HCT116 (cell line): ENCODE data around the gene GSTM1. TPM values are rescaled to one million over a fixed set of nuclear protein-coding genes. Genes with fewer than 3 reads are reported as not detected.

Source experiments
- ATAC-seq: fragments of 200-7000 bp; cut with Tn5 transposase; 2 replicates; pipeline ENCODE4 v1.9.1; 2020; ENCODE audit warnings: mild to moderate bottlenecking, moderate library complexity
- BruUV-seq: library from RNA; stranded (reverse); fragments of 400-500 nt; replicated peaks from 2 replicates; lab custom pipeline; 2021; lab: Mats Ljungman, UMichigan
- CTCF ChIA-PET: fragments of 300-600 bp; sonication (Branson Sonifier 250); formaldehyde crosslinking; loops from one replicate; lab custom pipeline; 2021; ENCODE audit warnings: antibody characterized with exemption; lab: Charles Lee
- POLR2A ChIA-PET: fragments of 300-600, 350-600 bp; sonication (Branson Sonifier 250); formaldehyde crosslinking; loops from one replicate; lab custom pipeline; 2021; ENCODE audit warnings: antibody characterized with exemption; lab: Charles Lee
- RAD21 ChIA-PET, 2 experiments: fragments of 300-600 bp; sonication (Branson Sonifier 250); formaldehyde crosslinking; loops; one replicate each; lab custom pipeline; 2023; ENCODE audit warnings: low total read pairs in 2 of 2; ENCODE audit not compliant: uncharacterized antibody in 2 of 2, unreplicated experiment in 2 of 2, low non-redundant PET in 1 of 2; lab: Charles Lee
- DNase-seq: peaks from one replicate; pipeline ENCODE4 v3.0.0-alpha.2; 2010; ENCODE audit warnings: low read depth, low spot score
- H2AFZ ChIP-seq: fragments of 200-600 bp; shearing (Covaris generic), sonication (generic); 2 replicates; pipeline ENCODE4 v1.6.1; 2017; ENCODE audit warnings: low read depth, mixed run types, mixed read lengths, antibody characterized with exemption, low read length; ENCODE audit not compliant: poor library complexity, severe bottlenecking
- H3K27ac ChIP-seq: 2 replicates; pipeline ENCODE4 v1.5.1; 2012; ENCODE audit warnings: low read depth, low read length
- H3K27me3 ChIP-seq: fragments of 200-600 bp; sonication (generic); 2 replicates; pipeline ENCODE4 v1.6.1; 2016; ENCODE audit warnings: mixed run types, low read length, mixed read lengths; ENCODE audit not compliant: insufficient read depth
- H3K36me3 ChIP-seq, 2 experiments: fragments of 200-500 bp in 1 of 2; fragments of 200-600 bp in 1 of 2; sonication (Bioruptor generic) in 1 of 2; sonication (generic) in 1 of 2; 2 replicates each; pipeline versions ENCODE4 v1.5.1 to v1.6.1; 2014 to 2016; ENCODE audit warnings: low read length in 2 of 2, inconsistent platforms in 1 of 2, mixed read lengths in 1 of 2, mixed run types in 1 of 2; ENCODE audit not compliant: insufficient read depth in 2 of 2, control insufficient read depth in 1 of 2
- H3K4me1 ChIP-seq, 2 experiments: fragments of 200-600 bp in 1 of 2; sonication (generic) in 1 of 2; 2 replicates each; pipeline versions ENCODE4 v1.5.1 to v1.6.1; 2012 to 2017; ENCODE audit warnings: low read length in 2 of 2, inconsistent platforms in 1 of 2, mild to moderate bottlenecking in 1 of 2, mixed read lengths in 1 of 2, mixed run types in 1 of 2, moderate library complexity in 1 of 2; ENCODE audit not compliant: insufficient read depth in 2 of 2, control insufficient read depth in 1 of 2
- H3K4me2 ChIP-seq: fragments of 200-600 bp; sonication (generic); 2 replicates; pipeline ENCODE4 v1.6.1; 2017; ENCODE audit warnings: mixed run types, low read length, mixed read lengths
- H3K4me3 ChIP-seq, 2 experiments: fragments of 200-600 bp in 1 of 2; sonication (generic) in 1 of 2; replicated peaks in 1 of 2; 2 replicates each; pipeline ENCODE4 v1.5.1; 2011 to 2016; ENCODE audit warnings: low read length in 2 of 2, control low read depth in 1 of 2, low read depth in 1 of 2, mild to moderate bottlenecking in 1 of 2, mixed read lengths in 1 of 2, mixed run types in 1 of 2
- H3K79me2 ChIP-seq: fragments of 200-600 bp; sonication (generic); 2 replicates; pipeline ENCODE4 v1.6.1; 2017; ENCODE audit warnings: mild to moderate bottlenecking, mixed run types, low read length, moderate library complexity, mixed read lengths; ENCODE audit not compliant: insufficient read depth
- H3K9ac ChIP-seq: fragments of 200-600 bp; sonication (generic); 2 replicates; pipeline ENCODE4 v1.6.1; 2016; ENCODE audit warnings: low read length, mixed read lengths
- H3K9me2 ChIP-seq: fragments of 200-600 bp; sonication (generic), shearing (Covaris generic); 2 replicates; pipeline ENCODE4 v1.6.1; 2017; ENCODE audit warnings: mixed run types, mild to moderate bottlenecking, moderate library complexity; ENCODE audit not compliant: insufficient read depth
- H3K9me3 ChIP-seq, 2 experiments: fragments of 200-500 bp in 1 of 2; fragments of 200-600 bp in 1 of 2; sonication (Bioruptor generic) in 1 of 2; sonication (generic) in 1 of 2; 2 replicates each; pipeline ENCODE4 v1.6.1; 2014 to 2017; ENCODE audit warnings: low read length in 2 of 2, mixed read lengths in 2 of 2, inconsistent platforms in 1 of 2, low read depth in 1 of 2, mild to moderate bottlenecking in 1 of 2, mixed run types in 1 of 2, moderate library complexity in 1 of 2; ENCODE audit not compliant: control insufficient read depth in 1 of 2, insufficient read depth in 1 of 2
- H4K20me1 ChIP-seq: fragments of 200-600 bp; sonication (generic), shearing (Covaris generic); 2 replicates; pipeline ENCODE4 v1.6.1; 2017; ENCODE audit warnings: mixed run types, mild to moderate bottlenecking, moderate library complexity; ENCODE audit not compliant: insufficient read depth
- CTCF ChIP-seq, 3 experiments: fragments of 200-600 bp in 1 of 3; sonication (generic) in 1 of 3; IDR thresholded peaks in 2 of 3; conservative IDR thresholded peaks in 1 of 3; 2 replicates each; pipeline ENCODE4 v1.5.1; 2012 to 2017; ENCODE audit warnings: low read depth in 2 of 3, low read length in 2 of 3, antibody characterized with exemption in 1 of 3, borderline replicate concordance in 1 of 3, control low read depth in 1 of 3, mild to moderate bottlenecking in 1 of 3, mixed read lengths in 1 of 3, mixed run types in 1 of 3, moderate library complexity in 1 of 3; ENCODE audit not compliant: insufficient read depth in 1 of 3
- RAD21 ChIP-seq: IDR thresholded peaks from 2 replicates; pipeline ENCODE4 v1.6.1; 2012; ENCODE audit warnings: low read depth, mild to moderate bottlenecking
- ZBTB33 ChIP-seq: IDR thresholded peaks from 2 replicates; pipeline ENCODE4 v1.6.1; 2011; ENCODE audit warnings: mild to moderate bottlenecking, low read length, moderate library complexity; ENCODE audit not compliant: insufficient replicate concordance; ENCODE audit errors: extremely low read depth
- intact Hi-C: fragments of 100-400 bp; cut with micrococcal nuclease; formaldehyde crosslinking; loops from 2 replicates; pipeline ENCODE4 v1.10.0; 2022
- total RNA-seq: library from RNA; stranded (reverse); gene quantifications from one replicate; pipeline ENCODE4 v1.2.1, GENCODE V29; 2021; ENCODE audit not compliant: unreplicated experiment

The GSTM1 gene
- total RNA-seq, 1 experiment from 2014 or later, result not detected

GRCh38 chr1:109649491-109649914 is 38.1 kb upstream of the GSTM1 start:
- DNase-seq, result peak; percentile 18
- RAD21 ChIA-PET, result interaction anchor here (0.7 to 1.4 kb wide), 4 partner anchors 9 to 334 kb away, joined by 3 to 7 read pairs (median 3); no protein-coding TSS in a partner anchor
- H3K9ac ChIP-seq, result no peak overlapping the region
- POLR2A ChIA-PET, result interaction anchor here (0.9 to 2.1 kb wide), 4 partner anchors 9 to 104 kb away, joined by 3 to 8 read pairs (median 4); partner anchors contain the start of gene GNAI3
- H3K4me2 ChIP-seq, result peak overlapping the region; percentile 70
- peak; percentile 82 for ATAC-seq
- no peaks in the 10 kb centered on the region for H3K36me3 ChIP-seq
- no peak overlapping the region for H3K27ac ChIP-seq
- peak overlapping the region; percentile 8 to 42; a peak in 2 of 4 replicates for H3K4me3 ChIP-seq
- H3K27me3 ChIP-seq, result peaks cover 10% of the 10 kb centered on the region; the same call in 1 of the 2 replicates
- CTCF ChIA-PET, result interaction anchor here (0.9 to 3.5 kb wide), 11 partner anchors 9 to 335 kb away, joined by 3 to 57 read pairs (median 5); partner anchors contain the start of genes AHCYL1 and GNAI3
- peaks cover 0 to 3% of the 10 kb centered on the region in 2 experiments; a peak in 1 of 4 replicates for H3K4me1 ChIP-seq
- intact Hi-C loops, result loop anchor here (1.0 kb wide), 1 partner anchor 103 kb away; no protein-coding TSS in a partner anchor
- no peaks in the 10 kb centered on the region for H4K20me1 ChIP-seq
- TF ChIP-seq CTCF (IDR thresholded peaks at IDR 0.05 in 2 of 3, conservative IDR thresholded peaks at IDR 0.05 in 1 of 3; ENCODE audit: borderline replicate concordance in 1 of 3, insufficient read depth in 1 of 3, low read depth in 2 of 3, low read length in 2 of 3) (peak; percentile 33 to 45 (median 39); a peak in 4 of 6 replicates), RAD21 (peak; percentile 59), ZBTB33 (no peak)
- H2AFZ ChIP-seq, result peak overlapping the region; percentile 49
- no TSS peak for BruUV-seq
- H3K79me2 ChIP-seq, result no peaks in the 10 kb centered on the region
- no peaks in the 10 kb centered on the region for H3K9me3 ChIP-seq
- no peaks in the 10 kb centered on the region for H3K9me2 ChIP-seq
